Caco-2 (cell line): ENCODE measurements around the gene KDF1. TPM values are rescaled to one million over a fixed set of nuclear protein-coding genes. Genes with fewer than 3 reads are reported as not detected.

ENCODE experiments used
- Bru-seq: library from RNA; stranded (reverse); fragments of 400-500 nt; gene quantifications from one replicate; lab custom pipeline; 2021; lab: Mats Ljungman, UMichigan
- BruChase-seq, 2 experiments: library from RNA; stranded (reverse); fragments of 400-500 nt; gene quantifications; one replicate each; lab custom pipeline; 2021; lab: Mats Ljungman, UMichigan
- BruUV-seq: library from RNA; stranded (reverse); fragments of 400-500 nt; replicated peaks from 2 replicates; lab custom pipeline; 2021; lab: Mats Ljungman, UMichigan
- CTCF ChIA-PET: fragments of 300-600 bp; sonication (Branson Sonifier 250); formaldehyde crosslinking; loops from one replicate; lab custom pipeline; 2022; ENCODE audit warnings: antibody characterized with exemption; lab: Charles Lee
- POLR2A ChIA-PET: fragments of 300-600 bp; sonication (Branson Sonifier 250); formaldehyde crosslinking; loops from one replicate; lab custom pipeline; 2022; ENCODE audit warnings: antibody characterized with exemption; lab: Charles Lee
- DNase-seq, 2 experiments: peaks; one replicate each; pipeline versions ENCODE4 v3.0.0 to v3.0.0-alpha.2; 2020 to 2022
- H3K27me3 ChIP-seq: replicated peaks from 2 replicates; pipeline ENCODE4 v1.6.0; 2011; ENCODE audit warnings: low read length; ENCODE audit not compliant: control insufficient read depth, insufficient read depth
- H3K36me3 ChIP-seq: 2 replicates; pipeline ENCODE4 v1.5.1; 2011; ENCODE audit warnings: low read length; ENCODE audit not compliant: control insufficient read depth, insufficient read depth
- H3K4me1 ChIP-seq: fragments of 250-450 bp; sonication (Bioruptor Pico); 2 replicates; pipeline ENCODE4 v1.5.1; 2020; ENCODE audit warnings: mild to moderate bottlenecking
- H3K4me3 ChIP-seq: 2 replicates; pipeline ENCODE4 v1.5.1; 2011; ENCODE audit warnings: low read depth, mild to moderate bottlenecking, control low read depth, low read length
- H3K9me3 ChIP-seq: fragments of 250-450 bp; sonication (Bioruptor Pico); 2 replicates; pipeline ENCODE4 v1.5.1; 2020; ENCODE audit warnings: mild to moderate bottlenecking, moderate library complexity
- H3K27ac Mint-ChIP-seq: one replicate; pipeline ENCODE4 v1.8.0; 2022; ENCODE audit warnings: mixed read lengths; ENCODE audit not compliant: unreplicated experiment
- H3K27me3 Mint-ChIP-seq: one replicate; pipeline ENCODE4 v1.8.0; 2022; ENCODE audit warnings: mixed read lengths; ENCODE audit not compliant: insufficient read depth, unreplicated experiment
- H3K36me3 Mint-ChIP-seq: one replicate; pipeline ENCODE4 v1.8.0; 2022; ENCODE audit warnings: mild to moderate bottlenecking, mixed read lengths; ENCODE audit not compliant: insufficient read depth, unreplicated experiment
- H3K4me1 Mint-ChIP-seq: one replicate; pipeline ENCODE4 v1.8.0; 2022; ENCODE audit warnings: low read depth, mixed read lengths; ENCODE audit not compliant: unreplicated experiment
- H3K4me3 Mint-ChIP-seq: one replicate; pipeline ENCODE4 v1.8.0; 2022; ENCODE audit warnings: mild to moderate bottlenecking, moderate library complexity, mixed read lengths; ENCODE audit not compliant: unreplicated experiment
- H3K9me3 Mint-ChIP-seq: one replicate; pipeline ENCODE4 v1.8.0; 2022; ENCODE audit warnings: mixed read lengths; ENCODE audit not compliant: unreplicated experiment
- CTCF ChIP-seq, 2 experiments: fragments of 200-600 bp in 1 of 2; IDR thresholded peaks; 1 replicate in 1 of 2; 2 replicates in 1 of 2; pipeline versions ENCODE4 v1.5.1 to v1.8.0; 2011 to 2022; ENCODE audit warnings: antibody characterized with exemption in 1 of 2, control low read depth in 1 of 2, inconsistent platforms in 1 of 2, low read depth in 1 of 2, low read length in 1 of 2, mild to moderate bottlenecking in 1 of 2, moderate library complexity in 1 of 2; ENCODE audit not compliant: insufficient read depth in 1 of 2, severe bottlenecking in 1 of 2, unreplicated experiment in 1 of 2
- intact Hi-C: fragments of 100-400 bp; cut with micrococcal nuclease; formaldehyde crosslinking; loops from one replicate; pipeline ENCODE4 v1.10.0; 2022; ENCODE audit not compliant: unreplicated experiment
- long read RNA-seq: library from polyadenylated mRNA; stranded (forward); transcript quantifications from one replicate; pipeline ENCODE4 v2.0.0, GENCODE V29; 2022
- total RNA-seq: library from RNA; stranded (reverse); gene quantifications from 2 replicates; pipeline ENCODE4 v1.2.3, GENCODE V29; 2022

The KDF1 gene
- 13.5 and 14.1 TPM in 2 replicates for total RNA-seq
- Bru-seq, nascent RNA = percentile 66 among the genes with signal in this experiment
- BruChase-seq, experiment 1, labeled RNA remaining after a 2-hour chase = percentile 62 among the genes with signal in this experiment
- percentile 55 among the genes with signal in this experiment for BruChase-seq, experiment 2, labeled RNA remaining after a 6-hour chase
- long read RNA-seq, transcript KDF1-201 (4 exons, 1,793 nt) = major isoform, 42 of 65 reads
- long read RNA-seq, partial matches to known transcripts = 5 of 65 reads
- long read RNA-seq, other reads (novel, unspliced or antisense) = 18 of 65 reads

- Histone ChIP-seq H3K27me3 (no peaks in the 10 kb centered on the region), H3K9me3 (no peaks in the 10 kb centered on the region), H3K4me3 (peak within 1 kb of the TSS; percentile 90), H3K4me1 (0 out of 2 replicates have a peak, but pooled peaks cover 2% of the 10 kb centered on the region), H3K36me3 (no peaks in the 10 kb centered on the region)
- POLR2A ChIA-PET = interaction anchor here (0.5 to 1.0 kb wide), 5 partner anchors 9 to 719 kb away, joined by 3 to 13 read pairs (median 3); partner anchors contain the start of gene NR0B2
- CTCF ChIA-PET = interaction anchor here (0.6 to 1.2 kb wide), 8 partner anchors 13 to 537 kb away, joined by 3 to 8 read pairs (median 6); no protein-coding TSS in a partner anchor
- BruUV-seq = no TSS peak
- H3K4me3 Mint-ChIP-seq = peak within 1 kb of the TSS; percentile 84
- no peaks in the 10 kb centered on the region for H3K9me3 Mint-ChIP-seq
- no peaks in the 10 kb centered on the region for H3K27me3 Mint-ChIP-seq
- H3K36me3 Mint-ChIP-seq = peaks cover 11% of the 10 kb centered on the region
- H3K27ac Mint-ChIP-seq = peak within 1 kb of the TSS; percentile 89
- peak; percentile 44 to 48 for TF ChIP-seq CTCF (IDR thresholded peaks at IDR 0.05; ENCODE audit: insufficient read depth in 1 of 2, low read depth in 1 of 2, low read length in 1 of 2, severe bottlenecking in 1 of 2, unreplicated experiment in 1 of 2)
- intact Hi-C loops = no loop called here
- no peaks in the 10 kb centered on the region for H3K4me1 Mint-ChIP-seq
- DNase-seq = peak; percentile 87 to 92
These were observed at the start of gene KDF1 for GRCh38 chr1:26959722-26960624. TSS of gene KDF1 (minus strand) at chr1:26960468. CDS start at chr1:26952380, 8,088 bp downstream.

GRCh38 chr1:27009601-27010197 lies 49.4 kb upstream of the KDF1 start:
- H3K27me3 ChIP-seq = no peaks in the 10 kb centered on the region
- Mint-ChIP-seq H3K9me3 (no peaks in the 10 kb centered on the region), H3K27me3 (no peaks in the 10 kb centered on the region), H3K4me1 (peaks cover 15% of the 10 kb centered on the region), H3K4me3 (peak overlapping the region; percentile 81), H3K36me3 (peaks cover 51% of the 10 kb centered on the region), H3K27ac (peak overlapping the region; percentile 87)
- ChIA-PET POLR2A (interaction anchor here (0.8 kb wide), 1 partner anchor 16 kb away, joined by 7 read pairs; the partner anchor contains the start of gene TRNP1), CTCF (interaction anchor here (0.6 to 2.4 kb wide), 3 partner anchors 15 to 40 kb away, joined by 3 to 6 read pairs (median 3); no protein-coding TSS in a partner anchor)
- no TSS peak for BruUV-seq
- no peak for DNase-seq
- TF ChIP-seq CTCF (IDR thresholded peaks at IDR 0.05; ENCODE audit: insufficient read depth in 1 of 2, low read depth in 1 of 2, low read length in 1 of 2, severe bottlenecking in 1 of 2, unreplicated experiment in 1 of 2) = no peak
- peaks cover 52% of the 10 kb centered on the region for H3K4me1 ChIP-seq
- intact Hi-C loops = no loop called here
- H3K9me3 ChIP-seq = no peaks in the 10 kb centered on the region
- H3K36me3 ChIP-seq = peaks cover 2% of the 10 kb centered on the region; the same call in 1 of the 2 replicates
- H3K4me3 ChIP-seq = no peak overlapping the region
